K562 (cell line): Measurements from ENCODE around the gene ST3GAL3.

Source experiments
- EP300 ChIP-seq: IDR thresholded peaks from 2 replicates; pipeline ENCODE4 v1.6.1; 2012; ENCODE audit warnings: low read length, improper control_type of control experiment
- GTF2A2 ChIP-seq: IDR thresholded peaks from 2 replicates; pipeline ENCODE4 v1.6.1; 2016; ENCODE audit warnings: mild to moderate bottlenecking, missing genetic modification characterization, missing compliant biosample characterization
- JUNB ChIP-seq: fragments of 450-650 bp; formaldehyde crosslinking; conservative IDR thresholded peaks from 2 replicates; pipeline ENCODE4 v1.4.0; 2020; ENCODE audit warnings: mild to moderate bottlenecking
- LEF1 ChIP-seq: fragments of 450-650 bp; IDR thresholded peaks from 2 replicates; pipeline ENCODE4 v1.6.1; 2016; ENCODE audit warnings: mild to moderate bottlenecking
- MXI1 ChIP-seq: IDR thresholded peaks from 2 replicates; pipeline ENCODE4 v1.6.1; 2011; ENCODE audit warnings: low read depth, mild to moderate bottlenecking, improper control_type of control experiment, low read length
- SMARCA4 ChIP-seq: fragments of 450-650 bp; IDR thresholded peaks from 2 replicates; pipeline ENCODE4 v1.6.1; 2016
- SMC3 ChIP-seq: conservative IDR thresholded peaks from 2 replicates; pipeline ENCODE4 v1.6.1; 2011; ENCODE audit warnings: low read depth, low read length, improper control_type of control experiment; ENCODE audit not compliant: insufficient read depth
- TARDBP ChIP-seq: fragments of 450-650 bp; IDR thresholded peaks from 2 replicates; pipeline ENCODE4 v1.6.1; 2016
- TSC22D4 ChIP-seq: fragments of 450-650 bp; IDR thresholded peaks from 2 replicates; pipeline ENCODE4 v1.6.1; 2016; ENCODE audit warnings: missing genetic modification characterization, missing biosample characterization, control low read depth
- ZNF668 ChIP-seq: fragments of 250-450 bp; sonication (Bioruptor Pico); IDR thresholded peaks from 2 replicates; pipeline ENCODE4 v1.8.0; 2022; ENCODE audit warnings: mild to moderate bottlenecking, inconsistent platforms
- TF ChIP-seq, protein P1 (sequence below): sonication (generic); formaldehyde crosslinking; IDR thresholded peaks from 2 replicates; pipeline ENCODE4 v1.8.0; 2022; ENCODE audit warnings: mild to moderate bottlenecking, missing genetic modification reagents

DNA sequence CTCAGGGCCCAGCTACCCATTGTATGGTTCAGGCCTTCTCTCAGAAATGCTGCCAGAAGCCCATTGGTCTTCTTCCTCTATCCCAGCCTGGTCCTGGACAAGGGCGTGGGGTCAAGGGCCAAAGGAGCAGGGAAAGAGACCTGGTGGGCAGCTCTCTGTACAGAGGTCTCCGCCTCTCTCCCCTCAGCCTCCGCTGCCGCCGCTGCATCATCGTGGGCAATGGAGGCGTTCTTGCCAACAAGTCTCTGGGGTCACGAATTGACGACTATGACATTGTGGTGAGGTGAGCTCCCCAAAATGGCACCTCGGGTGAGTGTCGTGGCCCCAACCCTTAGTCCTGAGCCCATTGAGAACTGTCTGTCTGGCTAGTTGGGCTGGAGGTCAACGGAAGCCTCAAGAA, 191.6 kb downstream of the ST3GAL3 start:
- TF ChIP-seq SMARCA4 (no peak), SMC3 (no peak), ZNF668 (CRISPR knock-in tag) (no peak), TARDBP (no peak), EP300 (no peak), LEF1 (no peak), TSC22D4 (tag) (no peak), MXI1 (no peak), JUNB (CRISPR knock-in tag) (no peak), GTF2A2 (tag) (no peak)
- TF ChIP-seq, protein P1, sequence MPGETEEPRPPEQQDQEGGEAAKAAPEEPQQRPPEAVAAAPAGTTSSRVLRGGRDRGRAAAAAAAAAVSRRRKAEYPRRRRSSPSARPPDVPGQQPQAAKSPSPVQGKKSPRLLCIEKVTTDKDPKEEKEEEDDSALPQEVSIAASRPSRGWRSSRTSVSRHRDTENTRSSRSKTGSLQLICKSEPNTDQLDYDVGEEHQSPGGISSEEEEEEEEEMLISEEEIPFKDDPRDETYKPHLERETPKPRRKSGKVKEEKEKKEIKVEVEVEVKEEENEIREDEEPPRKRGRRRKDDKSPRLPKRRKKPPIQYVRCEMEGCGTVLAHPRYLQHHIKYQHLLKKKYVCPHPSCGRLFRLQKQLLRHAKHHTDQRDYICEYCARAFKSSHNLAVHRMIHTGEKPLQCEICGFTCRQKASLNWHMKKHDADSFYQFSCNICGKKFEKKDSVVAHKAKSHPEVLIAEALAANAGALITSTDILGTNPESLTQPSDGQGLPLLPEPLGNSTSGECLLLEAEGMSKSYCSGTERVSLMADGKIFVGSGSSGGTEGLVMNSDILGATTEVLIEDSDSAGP (CRISPR knock-in tag) = no peak
